Ureter (tissue), 1 donor: ENCODE results near the gene PIGV. TPM values are rescaled to one million over a fixed set of nuclear protein-coding genes. Genes with fewer than 3 reads are reported as not detected.

ENCODE experiments used
- DNase-seq: peaks from one replicate; pipeline ENCODE4 v3.0.0-alpha.2; 2020; ENCODE audit warnings: low spot score
- total RNA-seq: library from RNA; stranded (reverse); gene quantifications from one replicate; pipeline ENCODE4 v1.2.4, GENCODE V29; 2023
- donor health status: DM: yes; HTN: yes; CAD: no.

The PIGV gene
- total RNA-seq, 1 donor from 2014 or later: 17.0 TPM

DNA sequence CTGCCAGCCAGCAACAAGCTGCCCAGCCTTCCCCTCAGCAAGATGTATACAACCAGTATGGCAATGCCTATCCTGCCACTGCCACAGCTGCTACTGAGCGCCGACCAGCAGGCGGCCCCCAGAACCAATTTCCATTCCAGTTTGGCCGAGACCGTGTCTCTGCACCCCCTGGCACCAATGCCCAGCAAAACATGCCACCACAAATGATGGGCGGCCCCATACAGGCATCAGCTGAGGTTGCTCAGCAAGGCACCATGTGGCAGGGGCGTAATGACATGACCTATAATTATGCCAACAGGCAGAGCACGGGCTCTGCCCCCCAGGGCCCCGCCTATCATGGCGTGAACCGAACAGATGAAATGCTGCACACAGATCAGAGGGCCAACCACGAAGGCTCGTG is 13.3 kb upstream of the PIGV start:
- DNase-seq: no peak

DNA sequence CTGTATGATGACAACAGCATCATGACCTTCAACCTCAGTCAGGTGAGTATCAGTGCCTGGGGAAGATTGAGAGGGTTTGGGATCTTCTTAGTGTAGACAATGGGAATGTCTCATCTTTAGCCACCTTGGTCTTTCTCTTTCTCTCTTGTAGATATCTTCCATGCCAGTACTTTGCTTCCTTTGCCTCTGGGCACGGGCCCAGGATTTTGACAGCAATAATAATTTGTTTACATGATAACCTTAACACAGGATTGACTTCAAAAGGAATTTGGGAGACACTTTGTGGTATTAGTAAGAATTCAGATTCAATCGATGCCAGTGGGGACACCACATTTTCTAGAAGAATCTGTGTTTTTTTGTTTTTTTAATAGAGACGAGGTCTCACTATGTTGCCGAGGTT is 12.1 kb upstream of the PIGV start:
- DNase-seq: no peak

DNA sequence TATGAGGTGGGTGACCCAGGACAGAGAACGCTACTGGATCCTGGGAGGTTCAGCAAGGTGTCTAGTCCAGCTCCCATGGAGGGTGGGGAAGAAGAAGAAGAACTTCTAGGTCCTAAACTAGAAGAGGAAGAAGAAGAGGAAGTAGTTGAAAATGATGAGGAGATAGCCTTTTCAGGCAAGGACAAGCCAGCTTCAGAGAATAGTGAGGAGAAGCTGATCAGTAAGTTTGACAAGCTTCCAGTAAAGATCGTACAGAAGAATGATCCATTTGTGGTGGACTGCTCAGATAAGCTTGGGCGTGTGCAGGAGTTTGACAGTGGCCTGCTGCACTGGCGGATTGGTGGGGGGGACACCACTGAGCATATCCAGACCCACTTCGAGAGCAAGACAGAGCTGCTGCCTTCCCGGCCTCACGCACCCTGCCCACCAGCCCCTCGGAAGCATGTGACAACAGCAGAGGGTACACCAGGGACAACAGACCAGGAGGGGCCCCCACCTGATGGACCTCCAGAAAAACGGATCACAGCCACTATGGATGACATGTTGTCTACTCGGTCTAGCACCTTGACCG is 8.6 kb upstream of the PIGV start:
- DNase-seq: no peak

DNA sequence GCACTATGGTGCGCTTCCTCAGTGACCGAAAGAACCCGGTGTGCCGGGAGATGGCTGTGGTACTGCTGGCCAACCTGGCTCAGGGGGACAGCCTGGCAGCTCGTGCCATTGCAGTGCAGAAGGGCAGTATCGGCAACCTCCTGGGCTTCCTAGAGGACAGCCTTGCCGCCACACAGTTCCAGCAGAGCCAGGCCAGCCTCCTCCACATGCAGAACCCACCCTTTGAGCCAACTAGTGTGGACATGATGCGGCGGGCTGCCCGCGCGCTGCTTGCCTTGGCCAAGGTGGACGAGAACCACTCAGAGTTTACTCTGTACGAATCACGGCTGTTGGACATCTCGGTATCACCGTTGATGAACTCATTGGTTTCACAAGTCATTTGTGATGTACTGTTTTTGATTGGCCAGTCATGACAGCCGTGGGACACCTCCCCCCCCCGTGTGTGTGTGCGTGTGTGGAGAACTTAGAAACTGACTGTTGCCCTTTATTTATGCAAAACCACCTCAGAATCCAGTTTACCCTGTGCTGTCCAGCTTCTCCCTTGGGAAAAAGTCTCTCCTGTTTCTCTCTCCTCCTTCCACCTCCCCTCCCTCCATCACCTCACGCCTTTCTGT is 7.3 kb upstream of the PIGV start:
- DNase-seq: no peak

DNA sequence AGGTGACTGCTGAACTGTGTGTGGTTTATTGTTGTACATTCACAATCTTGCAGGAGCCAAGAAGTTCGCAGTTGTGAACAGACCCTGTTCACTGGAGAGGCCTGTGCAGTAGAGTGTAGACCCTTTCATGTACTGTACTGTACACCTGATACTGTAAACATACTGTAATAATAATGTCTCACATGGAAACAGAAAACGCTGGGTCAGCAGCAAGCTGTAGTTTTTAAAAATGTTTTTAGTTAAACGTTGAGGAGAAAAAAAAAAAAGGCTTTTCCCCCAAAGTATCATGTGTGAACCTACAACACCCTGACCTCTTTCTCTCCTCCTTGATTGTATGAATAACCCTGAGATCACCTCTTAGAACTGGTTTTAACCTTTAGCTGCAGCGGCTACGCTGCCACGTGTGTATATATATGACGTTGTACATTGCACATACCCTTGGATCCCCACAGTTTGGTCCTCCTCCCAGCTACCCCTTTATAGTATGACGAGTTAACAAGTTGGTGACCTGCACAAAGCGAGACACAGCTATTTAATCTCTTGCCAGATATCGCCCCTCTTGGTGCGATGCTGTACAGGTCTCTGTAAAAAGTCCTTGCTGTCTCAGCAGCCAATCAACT is 6.4 kb upstream of the PIGV start:
- DNase-seq: no peak

DNA sequence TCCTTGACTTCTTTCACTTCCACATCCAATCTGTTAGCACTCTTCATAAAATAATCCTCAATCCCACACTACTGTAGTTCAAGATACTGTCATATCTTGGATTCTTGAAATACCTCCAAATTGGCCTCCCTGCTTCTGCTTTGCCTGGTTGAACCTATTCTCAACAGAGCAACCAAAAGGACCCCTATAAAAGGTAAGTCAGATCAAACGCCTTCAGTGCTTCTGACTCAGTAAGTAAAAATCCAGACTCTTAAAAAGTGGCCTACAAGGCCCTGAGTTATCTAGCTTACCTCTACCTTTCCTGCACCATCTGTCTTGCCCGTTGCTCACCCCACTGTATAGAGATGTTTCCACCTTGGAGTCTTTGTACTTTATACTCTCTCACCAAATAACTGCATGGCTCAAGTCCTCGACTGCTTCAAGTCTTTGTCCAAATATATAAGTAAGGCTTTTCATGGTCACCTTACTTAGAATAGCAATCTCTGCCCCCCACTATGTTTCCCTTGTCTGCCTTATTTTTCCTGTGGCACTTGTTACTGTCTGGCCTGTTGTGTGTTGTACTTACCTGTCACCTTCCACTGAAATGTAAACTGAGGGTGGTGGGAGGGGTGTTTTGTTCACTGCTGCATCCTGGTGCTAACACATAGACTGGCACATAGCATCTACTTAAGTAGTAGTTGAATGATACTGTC is 5.1 kb upstream of the PIGV start:
- DNase-seq: no peak

DNA sequence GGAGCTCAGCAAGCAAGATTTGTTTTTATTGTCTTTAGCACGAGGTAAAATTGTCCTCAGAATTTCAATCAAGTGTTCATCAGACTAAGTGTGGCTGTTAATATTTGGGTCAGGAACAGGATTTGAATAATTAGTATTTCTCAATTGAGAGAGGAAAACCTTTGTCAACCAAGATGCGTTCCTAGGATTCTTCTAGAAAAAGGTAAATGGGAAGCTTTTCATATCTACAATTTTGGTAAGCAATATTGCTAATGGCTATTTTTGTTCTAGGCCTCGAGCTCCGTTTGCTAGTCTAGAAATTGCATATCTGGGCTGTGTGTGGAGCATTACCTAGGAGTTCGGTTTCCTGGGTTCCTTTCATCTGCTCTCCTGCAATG is 4.1 kb upstream of the PIGV start:
- DNase-seq: no peak

DNA sequence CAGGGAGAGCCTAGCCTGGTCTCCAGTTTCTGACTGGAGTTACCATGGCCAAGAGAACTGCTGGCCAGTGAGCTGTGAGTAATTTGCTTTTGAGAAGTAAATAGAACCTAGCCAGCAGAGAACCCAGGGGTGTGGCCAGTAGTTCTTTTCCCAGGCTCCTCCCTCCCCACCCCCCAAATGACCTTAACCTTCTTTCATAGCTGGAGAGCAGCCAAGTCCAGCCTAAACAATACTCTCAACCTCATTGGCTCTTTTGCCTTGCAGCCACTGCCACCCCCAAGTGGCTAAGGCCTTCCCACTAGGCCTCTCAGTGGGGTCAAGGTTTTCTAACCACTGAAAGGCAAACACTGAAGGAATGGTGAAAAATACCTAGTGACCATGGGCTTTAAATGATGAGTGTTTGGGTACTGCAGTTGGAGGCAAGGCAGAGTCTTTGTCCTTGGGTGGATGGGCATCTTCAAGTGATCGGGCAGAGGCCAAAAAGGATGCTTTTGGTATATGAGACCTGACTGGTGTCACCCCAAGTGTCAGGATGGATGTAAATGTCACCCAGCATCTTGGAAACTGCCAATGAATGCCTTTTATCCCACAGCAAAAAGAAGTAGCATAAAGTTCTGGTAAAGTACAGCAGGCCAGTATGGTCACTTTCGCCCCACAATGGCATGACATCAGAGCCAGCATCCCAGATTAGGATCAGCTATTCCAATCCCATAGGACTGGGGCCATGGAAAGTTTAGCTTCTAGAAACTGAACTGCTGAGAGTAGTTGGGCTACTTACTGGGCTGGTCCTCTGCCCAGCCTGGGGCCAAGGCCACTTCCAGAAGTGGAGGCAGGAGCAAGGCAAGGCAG is 3.5 kb upstream of the PIGV start:
- peak; percentile 81 for DNase-seq

DNA sequence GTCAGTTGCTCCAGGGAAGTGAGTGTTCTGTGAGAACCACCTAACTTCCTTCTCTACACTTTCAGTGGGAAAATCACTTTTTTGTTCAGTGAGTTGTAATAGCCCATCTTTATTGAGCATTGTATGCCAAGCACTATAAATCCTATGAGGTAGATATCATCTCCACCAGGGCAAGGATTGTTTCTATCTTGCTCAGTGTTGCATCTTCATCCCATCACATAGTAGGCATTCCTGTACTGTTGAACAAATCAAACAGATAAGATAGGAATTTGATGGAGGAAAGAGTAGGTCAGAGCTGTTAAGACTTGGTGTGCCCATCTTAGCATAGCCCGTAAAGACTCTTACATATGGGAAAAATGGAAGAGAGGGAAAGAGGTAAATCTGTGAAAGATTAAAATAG is 2.9 kb upstream of the PIGV start:
- no peak for DNase-seq

DNA sequence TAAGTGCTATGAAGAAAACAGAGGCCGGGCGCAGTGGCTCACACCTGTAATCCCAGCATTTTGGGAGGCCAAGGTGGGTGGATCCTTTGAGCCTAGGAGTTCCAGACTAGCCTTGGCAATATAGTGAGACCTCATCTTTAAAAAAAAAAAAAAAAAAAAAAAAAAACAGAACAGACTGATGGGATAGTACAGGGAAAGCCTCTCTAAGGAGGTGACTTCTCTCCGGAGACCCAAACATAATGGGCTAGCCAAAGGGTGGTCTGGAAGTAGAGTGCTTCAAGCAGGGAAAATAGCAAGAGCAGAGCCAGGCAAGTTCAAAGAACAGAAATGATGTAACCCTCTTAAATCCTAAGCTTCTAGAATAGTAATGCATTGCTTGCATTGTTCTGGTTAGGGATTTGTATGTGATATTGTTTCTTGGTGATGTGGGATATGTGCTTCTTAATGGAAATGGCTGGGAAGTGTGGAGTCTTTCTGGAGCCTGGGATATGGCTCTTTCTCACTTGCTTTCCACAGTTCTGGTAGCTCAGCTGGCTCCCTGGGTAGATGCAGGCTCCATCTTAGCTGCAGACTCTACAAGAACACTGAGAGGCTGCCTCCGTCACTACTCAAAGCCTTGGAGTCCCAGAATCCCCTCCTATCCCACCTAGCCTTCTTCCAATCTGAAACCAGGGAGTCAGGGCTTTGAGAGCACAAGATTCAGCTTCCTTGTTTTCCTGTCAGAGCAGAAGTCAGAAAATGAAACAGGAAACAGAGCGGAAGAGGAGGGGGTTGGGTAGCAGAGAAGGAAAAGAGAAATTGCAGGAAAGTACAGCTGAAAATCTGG is 1.9 kb upstream of the PIGV start:
- DNase-seq: no peak

DNA sequence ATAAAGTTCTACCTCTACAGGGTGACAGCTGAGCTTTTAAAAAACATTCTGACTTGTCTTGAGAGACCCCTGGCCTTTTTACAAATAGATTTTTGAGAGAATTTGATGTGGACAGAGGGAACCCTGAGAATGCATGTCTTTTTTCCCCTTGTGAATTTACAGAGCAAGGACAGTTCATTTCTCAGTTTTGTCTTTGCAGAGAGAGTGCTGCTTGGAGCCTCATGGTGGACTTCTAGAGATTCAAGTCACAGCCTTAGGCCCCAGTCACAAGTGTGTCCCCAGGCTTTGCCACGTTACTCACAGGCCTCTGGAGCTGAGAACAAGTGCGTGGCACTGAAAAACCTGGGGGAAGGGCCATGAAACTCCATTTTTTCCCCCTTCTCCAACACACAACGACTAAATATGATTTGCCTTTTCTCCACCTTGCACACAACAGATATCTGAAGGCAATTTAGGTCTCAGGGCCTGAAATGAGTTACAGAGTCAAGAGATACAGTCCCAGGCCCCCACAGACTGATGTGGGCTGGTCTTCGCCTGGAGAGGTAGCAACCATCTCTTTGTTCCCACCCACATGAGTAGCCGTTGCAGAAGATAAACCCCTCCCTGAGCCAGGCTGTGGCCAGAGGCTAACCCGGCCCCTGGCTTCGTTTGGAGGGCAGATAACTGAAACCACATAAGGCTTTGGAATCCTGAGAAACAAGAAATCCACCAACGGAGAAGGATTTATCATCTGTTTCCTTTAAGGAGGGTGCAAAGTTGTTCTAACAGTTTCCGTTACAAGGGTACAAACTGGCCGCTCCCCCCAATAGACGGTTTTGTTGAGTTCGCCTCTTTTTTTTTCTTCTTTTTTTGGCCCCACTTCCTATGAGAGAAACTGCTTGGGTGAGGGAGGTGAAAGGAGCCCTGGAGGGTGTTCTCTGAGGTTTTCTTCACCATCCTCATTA is 1.0 kb upstream of the PIGV start:
- peak; percentile 81 for DNase-seq

DNA sequence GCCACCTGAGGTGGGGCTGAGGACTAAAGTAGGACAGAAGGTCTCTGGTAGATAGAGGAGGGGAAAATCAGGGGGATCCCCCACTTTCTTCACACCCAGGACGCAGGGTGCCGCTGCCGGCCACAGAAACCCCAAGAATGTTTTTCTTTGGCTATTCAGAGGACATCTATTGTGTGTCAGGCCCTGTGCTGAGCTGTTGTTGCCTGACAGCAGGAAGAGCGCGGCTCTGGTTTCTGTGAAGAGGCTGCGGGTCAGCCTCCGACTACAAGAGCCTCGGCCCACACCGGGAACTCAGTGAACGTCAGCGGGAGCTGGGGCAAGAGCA is 407 bp upstream of the PIGV start:
- no peak for DNase-seq

DNA sequence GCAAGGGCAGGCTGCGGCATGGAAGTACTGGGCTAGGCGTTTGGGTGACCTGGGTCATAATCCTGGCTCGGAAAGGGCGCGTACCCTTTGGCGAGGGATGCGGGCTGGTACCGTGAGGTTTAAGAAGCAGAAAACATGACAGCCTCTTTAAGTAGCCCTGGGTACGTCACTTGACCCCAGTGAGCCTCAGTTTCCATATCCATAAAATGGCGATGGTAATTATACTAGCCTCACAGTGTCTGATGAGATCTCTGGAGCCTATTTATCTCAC is 700 bp downstream of the PIGV start:
- DNase-seq: no peak

DNA sequence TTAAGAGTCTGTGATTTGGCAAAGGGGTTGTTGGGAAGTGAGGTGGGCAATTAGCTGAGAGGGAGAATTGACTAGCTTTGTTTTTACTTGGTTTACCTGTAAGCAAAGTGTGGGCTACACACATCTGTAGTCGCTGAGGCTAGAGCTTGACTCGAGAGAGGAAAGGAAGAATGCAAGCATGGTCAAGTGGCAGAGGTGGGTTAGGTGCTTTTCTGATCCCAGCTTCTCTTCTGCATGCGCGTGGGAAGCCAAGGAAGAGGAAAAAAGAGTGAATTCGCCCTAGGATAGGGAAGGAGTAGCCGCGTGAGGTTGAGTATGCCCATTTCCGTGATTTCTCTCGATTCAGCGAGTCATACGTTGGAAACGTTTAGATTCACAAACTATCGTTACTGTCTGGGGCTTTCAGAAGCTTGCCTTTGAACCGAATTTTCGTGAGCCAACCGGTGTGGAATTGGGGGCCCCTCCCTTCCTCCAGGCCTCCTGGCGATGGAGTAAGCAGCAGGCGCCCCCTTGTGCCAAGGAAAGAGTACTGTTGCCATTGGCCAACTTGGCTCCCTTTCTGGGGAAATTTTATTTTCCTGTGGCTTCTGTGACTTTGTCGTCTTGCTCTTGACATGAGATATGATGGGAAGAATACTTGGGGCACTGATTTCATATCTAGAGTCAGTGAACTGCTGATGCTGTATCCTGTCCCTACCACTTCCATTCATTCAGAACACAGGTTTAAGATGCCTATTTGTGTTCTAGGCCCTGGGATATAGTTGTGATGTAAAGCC is 1.3 kb downstream of the PIGV start:
- peak; percentile 89 for DNase-seq

DNA sequence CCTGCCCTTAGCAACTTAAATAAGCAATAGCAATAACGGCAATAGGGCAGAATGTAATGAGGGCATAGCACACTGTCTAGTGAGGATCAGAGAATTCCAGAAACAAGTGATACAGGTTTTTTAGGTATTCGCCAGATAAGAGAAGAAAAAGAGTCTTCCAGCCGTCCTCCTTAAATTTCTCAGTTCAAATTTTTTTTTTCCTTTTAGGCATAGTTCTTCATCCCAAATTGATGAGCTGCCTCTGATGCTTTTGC is 1.8 kb downstream of the PIGV start:
- DNase-seq: no peak

DNA sequence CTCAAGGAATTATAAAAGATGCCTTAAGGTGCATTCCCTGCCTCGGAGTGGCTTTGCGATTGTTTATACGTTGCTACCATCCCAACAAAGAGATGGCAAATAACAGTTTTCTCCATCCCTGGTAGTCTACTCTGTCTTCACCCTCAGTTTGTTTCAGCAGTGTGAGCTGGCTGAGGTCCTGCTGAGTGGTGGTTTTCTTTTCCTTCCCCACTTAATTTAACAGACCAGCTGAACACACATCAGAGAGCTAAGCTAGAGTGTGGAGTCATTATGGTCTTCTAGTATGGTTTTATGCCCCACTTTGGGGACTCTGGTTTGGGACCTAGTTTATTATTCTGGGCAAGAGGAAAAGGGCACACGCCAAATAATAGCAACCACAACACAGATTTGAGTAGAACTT is 2.2 kb downstream of the PIGV start:
- DNase-seq: no peak

DNA sequence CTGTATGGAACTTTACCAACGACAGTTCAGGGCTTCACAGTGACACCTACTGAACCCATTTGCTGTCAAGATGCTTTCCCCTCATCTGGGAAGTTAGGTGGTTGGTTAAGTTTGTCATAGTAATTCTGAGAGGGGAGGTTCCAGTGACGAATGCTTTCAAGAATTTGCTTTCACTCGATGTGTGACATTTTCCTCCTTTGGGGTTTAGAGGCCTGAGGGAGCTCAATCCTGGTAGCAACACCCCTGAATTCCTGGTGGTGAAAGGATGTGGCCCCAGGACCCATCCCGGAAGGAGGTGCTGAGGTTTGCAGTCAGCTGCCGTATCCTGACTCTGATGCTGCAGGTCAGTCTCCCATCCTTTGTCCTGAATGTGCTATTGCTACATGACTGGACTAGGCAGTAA is 2.8 kb downstream of the PIGV start:
- no peak for DNase-seq

DNA sequence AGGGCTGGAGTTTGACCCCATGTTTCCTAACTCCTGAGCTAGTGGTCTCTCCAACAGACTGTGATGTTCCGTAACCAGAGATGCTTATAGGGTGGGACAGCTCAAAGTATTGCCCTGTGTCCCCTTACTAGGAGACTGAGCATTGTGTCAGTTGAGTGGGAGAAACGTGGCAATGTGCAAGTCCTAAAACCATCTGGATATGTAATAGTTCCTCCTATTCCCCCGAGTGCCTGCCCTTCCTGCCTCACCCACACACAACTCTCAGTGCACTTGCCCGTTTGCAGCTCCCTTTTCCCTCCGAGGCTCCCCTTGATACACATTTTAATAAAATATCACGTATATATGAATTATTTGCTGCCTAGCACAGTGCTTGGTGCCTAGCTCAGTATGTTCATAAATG is 3.4 kb downstream of the PIGV start:
- no peak for DNase-seq

DNA sequence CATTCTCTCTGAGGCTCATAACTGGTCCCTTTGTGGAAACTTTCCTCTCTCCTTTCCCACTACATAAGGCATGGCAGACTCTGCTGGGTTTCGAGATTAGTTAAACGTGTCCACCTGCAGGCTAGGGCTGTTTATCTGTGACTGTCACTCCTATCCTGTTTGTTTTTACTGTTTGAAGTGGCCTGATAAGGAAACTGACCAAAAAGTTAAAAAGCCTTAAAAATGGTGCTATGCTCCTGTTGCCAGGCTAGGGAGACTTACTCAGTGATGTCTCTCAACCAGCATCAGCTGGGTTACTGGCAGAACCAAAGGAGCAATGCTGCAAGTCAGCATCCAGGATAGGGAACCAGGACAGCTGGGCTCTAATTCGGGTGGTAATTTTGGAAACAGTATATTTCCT is 3.9 kb downstream of the PIGV start:
- DNase-seq: no peak

DNA sequence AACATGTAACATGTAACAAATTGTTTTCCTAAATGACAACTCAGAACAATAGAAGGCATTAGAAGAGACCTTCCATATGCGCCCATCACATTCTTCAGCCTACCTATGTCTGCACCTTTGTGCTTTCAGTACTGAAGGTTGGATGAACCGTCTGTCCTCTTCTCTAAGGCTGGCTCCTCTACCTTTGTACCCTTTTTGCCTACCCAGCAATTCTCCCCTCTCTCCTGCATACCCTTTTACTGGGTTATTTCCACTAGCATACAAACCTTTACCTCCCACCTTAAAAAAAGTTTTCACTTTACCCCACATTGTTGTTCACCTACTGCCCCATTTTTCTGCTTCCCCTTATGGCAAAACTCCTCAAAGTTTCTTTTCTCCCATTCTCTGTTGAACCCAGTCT is 5.2 kb downstream of the PIGV start:
- no peak for DNase-seq
